GM19455 (cell line): ENCODE results near the gene SDK1.

Source experiments
- ATAC-seq: cut with Tn5 transposase; IDR thresholded peaks from one replicate; pipeline ENCODE4 v1.9.1; 2021; ENCODE audit not compliant: unreplicated experiment

The SDK1 gene

GRCh38 chr7:4185136-4185535 lies 884.1 kb downstream of the SDK1 start:
- no peak for ATAC-seq

GRCh38 chr7:4185721-4186512 lies 884.9 kb downstream of the SDK1 start:
- ATAC-seq: no peak

GRCh38 chr7:4186513-4186780 lies 885.4 kb downstream of the SDK1 start:
- ATAC-seq: no peak

GRCh38 chr7:4188651-4189050 lies 887.6 kb downstream of the SDK1 start:
- no peak for ATAC-seq

GRCh38 chr7:4189131-4189570 lies 888.1 kb downstream of the SDK1 start:
- no peak for ATAC-seq

- ATAC-seq: no peak
These were observed 889.2 kb downstream of the SDK1 start for GRCh38 chr7:4190010-4190981.

- ATAC-seq: no peak
These were observed 890.0 kb downstream of the SDK1 start for GRCh38 chr7:4191046-4191445.

- no peak for ATAC-seq
These were observed 890.5 kb downstream of the SDK1 start for GRCh38 chr7:4191525-4191924.

- no peak for ATAC-seq
These were observed 894.6 kb downstream of the SDK1 start for GRCh38 chr7:4195660-4196059.

- ATAC-seq: no peak
These were observed 895.2 kb downstream of the SDK1 start for GRCh38 chr7:4196121-4196819.

GRCh38 chr7:4198301-4198700 lies 897.2 kb downstream of the SDK1 start:
- ATAC-seq: no peak

- no peak for ATAC-seq
These were observed 899.6 kb downstream of the SDK1 start for GRCh38 chr7:4200546-4201094.

- ATAC-seq: no peak
These were observed 900.5 kb downstream of the SDK1 start for GRCh38 chr7:4201566-4201965.

GRCh38 chr7:4202154-4202736 lies 901.2 kb downstream of the SDK1 start:
- no peak for ATAC-seq

GRCh38 chr7:4202954-4203353 lies 901.9 kb downstream of the SDK1 start:
- no peak for ATAC-seq

GRCh38 chr7:4203626-4204512 lies 902.8 kb downstream of the SDK1 start:
- no peak for ATAC-seq

- ATAC-seq: no peak
These were observed 903.6 kb downstream of the SDK1 start for GRCh38 chr7:4204513-4205165.

- ATAC-seq: no peak
These were observed 904.8 kb downstream of the SDK1 start for GRCh38 chr7:4205828-4206227.

- ATAC-seq: no peak
These were observed 906.0 kb downstream of the SDK1 start for GRCh38 chr7:4207011-4207410.
